Fibroblast of lung (primary cell): ENCODE results near the gene SPATA32.

Experiments used
- EZH2 ChIP-seq: IDR thresholded peaks from 2 replicates; pipeline ENCODE4 v1.5.1; 2012; ENCODE audit warnings: low read length, control low read depth, mild to moderate bottlenecking; ENCODE audit errors: missing control alignments
- TF ChIP-seq, protein P1 (sequence below), 2 donors: IDR thresholded peaks in 1 of 2; conservative IDR thresholded peaks in 1 of 2; 1 replicate in 1 of 2; 2 replicates in 1 of 2; pipeline ENCODE4 v1.5.1; 2011 to 2012; ENCODE audit warnings: low read length in 2 of 2, control low read depth in 1 of 2, inconsistent platforms in 1 of 2, low read depth in 1 of 2, mild to moderate bottlenecking in 1 of 2

DNA sequence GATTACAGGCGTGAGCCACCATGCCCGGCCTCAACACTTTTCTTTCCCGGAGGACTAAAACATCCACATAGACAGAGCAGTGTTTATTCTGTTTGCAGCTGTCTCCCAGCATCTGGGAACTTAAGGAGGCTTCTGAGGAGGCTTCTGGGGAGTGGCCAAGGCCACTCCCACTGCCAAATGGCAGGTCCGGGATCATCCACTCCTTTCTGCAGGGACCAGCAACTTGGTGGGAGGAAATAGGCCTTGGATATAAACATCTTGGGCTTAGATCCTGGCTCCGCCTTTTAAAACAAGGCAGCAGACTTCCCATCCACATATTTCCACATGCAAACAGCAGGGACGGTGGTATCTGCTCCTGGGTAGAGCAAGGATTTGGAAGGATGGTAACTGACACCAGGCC, 14.1 kb upstream of the SPATA32 start:
- TF ChIP-seq, protein P1, sequence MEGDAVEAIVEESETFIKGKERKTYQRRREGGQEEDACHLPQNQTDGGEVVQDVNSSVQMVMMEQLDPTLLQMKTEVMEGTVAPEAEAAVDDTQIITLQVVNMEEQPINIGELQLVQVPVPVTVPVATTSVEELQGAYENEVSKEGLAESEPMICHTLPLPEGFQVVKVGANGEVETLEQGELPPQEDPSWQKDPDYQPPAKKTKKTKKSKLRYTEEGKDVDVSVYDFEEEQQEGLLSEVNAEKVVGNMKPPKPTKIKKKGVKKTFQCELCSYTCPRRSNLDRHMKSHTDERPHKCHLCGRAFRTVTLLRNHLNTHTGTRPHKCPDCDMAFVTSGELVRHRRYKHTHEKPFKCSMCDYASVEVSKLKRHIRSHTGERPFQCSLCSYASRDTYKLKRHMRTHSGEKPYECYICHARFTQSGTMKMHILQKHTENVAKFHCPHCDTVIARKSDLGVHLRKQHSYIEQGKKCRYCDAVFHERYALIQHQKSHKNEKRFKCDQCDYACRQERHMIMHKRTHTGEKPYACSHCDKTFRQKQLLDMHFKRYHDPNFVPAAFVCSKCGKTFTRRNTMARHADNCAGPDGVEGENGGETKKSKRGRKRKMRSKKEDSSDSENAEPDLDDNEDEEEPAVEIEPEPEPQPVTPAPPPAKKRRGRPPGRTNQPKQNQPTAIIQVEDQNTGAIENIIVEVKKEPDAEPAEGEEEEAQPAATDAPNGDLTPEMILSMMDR (conservative IDR thresholded peaks at IDR 0.05 in 1 of 2, IDR thresholded peaks at IDR 0.05 in 1 of 2; ENCODE audit: low read depth in 1 of 2, low read length in 2 of 2): no peak
- TF ChIP-seq EZH2: no peak
